ENCODE data around the gene FSHR. TPM values are rescaled to one million over a fixed set of nuclear protein-coding genes. Genes with fewer than 3 reads are reported as not detected.

FSHR gene
- total and polyA plus RNA-seq, 12 donors: 0.06 to 0.42 TPM; not detected in 10

DNA sequence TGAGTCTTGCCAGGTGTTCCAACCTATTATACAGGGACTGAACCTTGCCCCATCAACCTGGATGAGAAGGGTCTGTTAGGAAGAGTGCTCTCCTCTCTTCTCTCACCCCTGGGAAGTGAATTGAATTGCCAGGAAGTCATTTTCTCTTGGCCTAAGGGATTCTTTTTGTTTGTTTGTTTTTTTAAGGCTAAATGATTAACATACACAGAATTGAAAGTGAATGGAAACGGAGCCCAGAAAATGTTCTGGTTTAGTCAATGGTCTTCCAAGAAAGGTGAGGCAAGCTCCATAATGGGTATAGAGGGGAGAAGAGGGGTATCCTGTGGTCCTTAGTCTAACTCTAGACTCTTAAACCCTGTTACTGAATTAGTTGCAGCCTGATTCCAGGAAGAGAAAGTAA, 189.1 kb downstream of the FSHR start:
- TF ChIP-seq CTCF (IDR thresholded peaks at IDR 0.05): no peak
- no peak for TF ChIP-seq POLR2A (IDR thresholded peaks at IDR 0.05)

GRCh38 chr2:48961009-48961408, 193.3 kb downstream of the FSHR start:
- Histone ChIP-seq H3K4me1 (replicated peaks in 1 of 2) (no peaks in the 10 kb centered on the region), H3K36me3 (replicated peaks in 1 of 2) (no peaks in the 10 kb centered on the region), H3K27me3 (no peaks in the 10 kb centered on the region), H3K4me3 (no peak overlapping the region), H3K27ac (no peak overlapping the region), H3K9me3 (replicated peaks in 1 of 3) (no peaks in the 10 kb centered on the region)
- no peak for DNase-seq
- WGBS, 4 donors: 45 to 65% (median 62%) methylated on average over 4 of the region's 4 CpGs
- no peak for TF ChIP-seq CTCF (IDR thresholded peaks at IDR 0.05)
- TF ChIP-seq POLR2A (IDR thresholded peaks at IDR 0.05): no peak
- intact Hi-C loops (cut with DNase I): no loop called here

More for the DNA sequence above, 189.1 kb downstream of the FSHR start:
- no peaks in the 10 kb centered on the region for H3K4me1 ChIP-seq (replicated peaks in 1 of 2)
- no peaks in the 10 kb centered on the region for H3K27me3 ChIP-seq
- H3K36me3 ChIP-seq (replicated peaks in 1 of 2): no peaks in the 10 kb centered on the region
- H3K27ac ChIP-seq: no peak overlapping the region
- 50 to 70% (median 61%) methylated on average over 1 of the region's 1 CpG for WGBS, 4 donors
- intact Hi-C loops (cut with DNase I): no loop called here
- DNase-seq: no peak
- H3K4me3 ChIP-seq: no peak overlapping the region
- H3K9me3 ChIP-seq (replicated peaks in 1 of 3): no peaks in the 10 kb centered on the region

GRCh38 chr2:48954935-48955334, 199.4 kb downstream of the FSHR start:
- TF ChIP-seq CTCF (IDR thresholded peaks at IDR 0.05) (no peak), POLR2A (IDR thresholded peaks at IDR 0.05) (no peak)
- H3K36me3 ChIP-seq (replicated peaks in 1 of 2): no peaks in the 10 kb centered on the region
- H3K4me1 ChIP-seq (replicated peaks in 1 of 2): no peaks in the 10 kb centered on the region
- no peak for DNase-seq
- H3K27me3 ChIP-seq: no peaks in the 10 kb centered on the region
- no peaks in the 10 kb centered on the region for H3K9me3 ChIP-seq (replicated peaks in 1 of 3)
- H3K27ac ChIP-seq: no peak overlapping the region
- H3K4me3 ChIP-seq: no peak overlapping the region
- intact Hi-C loops (cut with DNase I): no loop called here

DNA sequence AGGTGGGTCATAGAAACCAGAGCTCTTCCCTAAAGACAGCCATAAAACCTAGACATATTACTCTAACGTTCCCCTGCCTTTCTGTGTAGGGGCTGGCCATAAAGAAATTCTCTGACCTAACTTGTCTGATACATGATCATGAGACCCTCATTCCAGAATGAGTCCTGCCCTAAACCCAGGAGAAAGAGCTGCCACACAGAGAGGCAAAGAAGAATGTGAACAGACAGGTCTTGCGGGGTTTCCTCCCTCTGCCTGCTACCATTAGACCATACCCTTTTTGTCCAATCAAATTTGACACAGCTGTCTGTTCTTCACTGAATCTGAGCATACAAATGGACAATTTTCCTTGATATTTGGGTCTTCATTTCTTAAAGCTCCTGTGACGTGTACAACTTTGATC, 200.0 kb downstream of the FSHR start:
- 74 to 82% (median 75%) methylated on average over 3 of the region's 3 CpGs for WGBS, 4 donors
- H3K4me3 ChIP-seq: no peak overlapping the region

More for the DNA sequence above, 200.0 kb downstream of the FSHR start:
- H3K4me1 ChIP-seq (replicated peaks in 1 of 2): no peaks in the 10 kb centered on the region
- DNase-seq: no peak
- TF ChIP-seq CTCF (IDR thresholded peaks at IDR 0.05): no peak
- no peak for TF ChIP-seq POLR2A (IDR thresholded peaks at IDR 0.05)
- H3K27ac ChIP-seq: no peak overlapping the region
- H3K36me3 ChIP-seq (replicated peaks in 1 of 2): no peaks in the 10 kb centered on the region
- H3K9me3 ChIP-seq (replicated peaks in 1 of 3): no peaks in the 10 kb centered on the region
- intact Hi-C loops (cut with DNase I): no loop called here
- no peaks in the 10 kb centered on the region for H3K27me3 ChIP-seq

Measured in adrenal gland (tissue), 12 donors.